Measurements from ENCODE around the gene CDC42BPB. TPM values are rescaled to one million over a fixed set of nuclear protein-coding genes. Genes with fewer than 3 reads are reported as not detected.

The CDC42BPB gene
- total RNA-seq, 3 donors from 2014 or later = 64.0 to 110 (median 98.0) TPM

DNA sequence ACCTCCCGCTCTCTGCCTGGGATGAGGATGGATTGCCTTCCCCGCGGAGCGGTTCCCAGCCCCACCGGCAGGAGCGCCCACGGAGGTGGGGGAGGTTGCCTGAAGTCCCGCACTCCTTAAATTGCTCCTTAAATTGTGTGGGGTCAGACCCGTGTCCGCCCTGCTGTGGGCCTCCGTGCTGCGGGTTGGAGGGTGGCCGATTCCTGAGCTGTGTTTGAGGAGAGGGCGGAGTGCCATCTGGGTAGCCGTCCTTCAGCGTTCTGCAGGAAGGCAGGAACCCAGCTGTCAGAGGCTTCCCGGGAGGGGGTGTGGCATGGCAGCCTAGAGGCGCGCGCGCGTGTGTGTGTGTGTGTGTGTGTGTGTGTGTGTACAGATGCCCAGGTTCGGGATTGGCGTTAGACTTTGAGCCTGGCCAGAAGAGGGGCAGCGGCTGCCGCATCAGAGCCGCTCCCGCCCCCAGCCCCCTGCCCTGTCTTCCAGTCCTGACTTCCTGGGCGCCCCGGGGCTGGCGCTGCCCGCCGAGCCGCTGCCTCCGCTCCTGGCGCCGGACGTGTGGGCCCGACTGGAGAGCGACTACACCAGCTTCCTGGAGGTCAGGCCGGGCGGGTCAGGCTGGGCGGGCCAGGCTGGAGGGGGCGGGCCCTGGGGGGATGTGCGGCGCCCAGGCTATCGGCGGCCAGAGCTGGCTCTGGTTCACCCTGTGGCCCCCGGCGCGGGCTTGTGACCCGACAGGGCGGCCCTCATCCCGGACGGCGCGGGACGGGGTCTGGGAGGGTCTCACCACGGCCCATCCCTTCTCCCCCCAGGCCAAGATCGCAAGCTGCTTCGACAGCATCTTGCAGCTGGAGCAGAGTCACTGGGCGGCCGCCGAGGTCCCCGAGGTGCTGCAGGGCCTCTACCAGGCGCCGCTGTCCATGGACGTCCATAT lies 46.4 kb upstream of the CDC42BPB start:
- Histone ChIP-seq H3K27ac (no peak overlapping the region), H3K4me3 (peak overlapping the region; percentile 18 to 55 (median 26)), H3K27me3 (peaks cover 15 to 33% of the 10 kb centered on the region in 2 donors), H3K4me1 (peaks cover 4 to 6% of the 10 kb centered on the region in 2 donors), H3K36me3 (no peaks in the 10 kb centered on the region), H3K9me3 (no peaks in the 10 kb centered on the region)
- TF ChIP-seq POLR2AphosphoS5 (IDR thresholded peaks at IDR 0.05) = no peak
- TF ChIP-seq, protein P1, sequence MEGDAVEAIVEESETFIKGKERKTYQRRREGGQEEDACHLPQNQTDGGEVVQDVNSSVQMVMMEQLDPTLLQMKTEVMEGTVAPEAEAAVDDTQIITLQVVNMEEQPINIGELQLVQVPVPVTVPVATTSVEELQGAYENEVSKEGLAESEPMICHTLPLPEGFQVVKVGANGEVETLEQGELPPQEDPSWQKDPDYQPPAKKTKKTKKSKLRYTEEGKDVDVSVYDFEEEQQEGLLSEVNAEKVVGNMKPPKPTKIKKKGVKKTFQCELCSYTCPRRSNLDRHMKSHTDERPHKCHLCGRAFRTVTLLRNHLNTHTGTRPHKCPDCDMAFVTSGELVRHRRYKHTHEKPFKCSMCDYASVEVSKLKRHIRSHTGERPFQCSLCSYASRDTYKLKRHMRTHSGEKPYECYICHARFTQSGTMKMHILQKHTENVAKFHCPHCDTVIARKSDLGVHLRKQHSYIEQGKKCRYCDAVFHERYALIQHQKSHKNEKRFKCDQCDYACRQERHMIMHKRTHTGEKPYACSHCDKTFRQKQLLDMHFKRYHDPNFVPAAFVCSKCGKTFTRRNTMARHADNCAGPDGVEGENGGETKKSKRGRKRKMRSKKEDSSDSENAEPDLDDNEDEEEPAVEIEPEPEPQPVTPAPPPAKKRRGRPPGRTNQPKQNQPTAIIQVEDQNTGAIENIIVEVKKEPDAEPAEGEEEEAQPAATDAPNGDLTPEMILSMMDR (IDR thresholded peaks at IDR 0.05) = peak in 2 of 3 donors; percentile 16 to 24
- intact Hi-C loops (cut with DNase I; ENCODE audit: low total_unique reads) = loop anchor here (10.0 kb wide), 1 partner anchor 191 kb away; no protein-coding TSS in a partner anchor
- DNase-seq (ENCODE audit: low spot score in 2 of 2) = no peak

DNA sequence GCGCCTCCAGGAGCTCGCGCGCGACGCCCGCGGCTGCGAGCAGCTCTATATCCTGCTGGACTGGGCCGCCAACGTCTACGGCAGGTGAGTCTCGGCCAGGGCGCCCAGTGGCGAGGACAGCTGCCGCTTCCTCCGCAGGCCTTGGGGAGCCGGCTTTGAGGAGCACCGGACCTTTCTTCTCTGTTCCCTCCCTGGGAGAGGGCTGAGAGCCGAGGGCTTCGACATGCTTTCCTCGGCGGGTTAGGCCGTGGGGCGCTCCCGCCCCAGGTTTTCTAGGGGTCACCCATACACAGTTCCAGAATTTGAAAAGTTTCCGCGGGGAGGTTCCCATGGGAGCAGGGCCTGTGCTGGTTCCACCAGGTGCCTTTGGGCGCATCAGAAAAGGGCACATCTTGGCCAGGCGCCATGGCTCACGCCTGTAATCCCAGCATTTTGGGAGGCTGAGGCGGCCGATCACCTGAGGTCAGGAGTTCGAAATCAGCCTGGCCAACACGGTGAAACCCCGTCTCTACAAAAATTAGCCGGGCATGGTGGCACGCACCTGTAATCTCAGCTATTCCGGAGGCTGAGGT lies 45.4 kb upstream of the CDC42BPB start:
- TF ChIP-seq POLR2A (IDR thresholded peaks at IDR 0.05) = no peak
- Histone ChIP-seq H3K9me3 (no peaks in the 10 kb centered on the region), H3K4me3 (peak overlapping the region in 1 of 3 donors; percentile 46), H3K4me1 (peaks cover 4 to 6% of the 10 kb centered on the region in 2 donors), H3K27ac (no peak overlapping the region), H3K36me3 (no peaks in the 10 kb centered on the region), H3K27me3 (peaks cover 15 to 33% of the 10 kb centered on the region in 2 donors)
- DNase-seq (ENCODE audit: low spot score in 2 of 2) = no peak
- intact Hi-C loops (cut with DNase I; ENCODE audit: low total_unique reads) = loop anchor here (10.0 kb wide), 1 partner anchor 192 kb away; no protein-coding TSS in a partner anchor

DNA sequence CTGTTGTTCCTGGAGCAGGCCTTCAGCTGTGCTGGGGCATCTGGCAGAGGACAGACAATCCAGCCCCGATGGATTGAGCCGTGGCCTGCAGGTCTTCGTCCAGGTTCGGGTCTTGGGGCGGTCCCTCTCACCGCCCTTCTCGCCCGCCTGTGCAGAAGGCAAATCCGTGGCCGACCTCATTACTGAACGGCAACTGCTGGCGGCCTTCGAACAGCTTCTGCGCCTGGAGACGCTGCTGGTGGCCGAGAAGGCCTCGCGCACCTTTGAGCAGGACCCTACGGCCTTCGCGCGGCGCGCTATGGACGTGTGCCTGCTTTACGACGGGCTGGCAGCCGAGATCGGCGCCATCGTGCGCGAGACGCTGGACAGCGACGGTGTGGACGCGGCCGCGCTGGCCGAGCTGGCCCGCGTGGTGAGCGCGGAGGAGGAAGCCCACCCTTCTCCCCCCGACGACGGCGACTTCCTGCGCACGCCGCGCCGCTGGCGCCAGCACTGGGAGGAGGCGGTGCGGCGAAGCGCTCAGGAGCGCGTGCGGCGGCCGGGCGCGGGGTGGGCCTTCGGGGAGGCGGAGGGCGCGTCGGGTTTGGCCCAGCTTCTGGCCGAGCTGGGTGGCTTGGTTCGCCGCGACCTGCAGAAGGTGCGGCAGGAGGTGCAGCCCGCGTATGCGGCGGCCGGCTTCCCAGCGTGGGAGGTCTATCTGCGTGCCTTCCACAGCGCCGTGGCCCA lies 44.8 kb upstream of the CDC42BPB start:
- no peaks in the 10 kb centered on the region for H3K9me3 ChIP-seq
- no peak for DNase-seq (ENCODE audit: low spot score in 2 of 2)
- H3K36me3 ChIP-seq = no peaks in the 10 kb centered on the region
- peaks cover 4 to 6% of the 10 kb centered on the region in 2 donors for H3K4me1 ChIP-seq
- H3K4me3 ChIP-seq = peak overlapping the region in 1 of 3 donors; percentile 46
- TF ChIP-seq, protein P1 (IDR thresholded peaks at IDR 0.05) = no peak
- TF ChIP-seq POLR2A (IDR thresholded peaks at IDR 0.05) = no peak
- TF ChIP-seq POLR2AphosphoS5 (IDR thresholded peaks at IDR 0.05) = no peak
- intact Hi-C loops (cut with DNase I; ENCODE audit: low total_unique reads) = loop anchor here (10.0 kb wide), 1 partner anchor 193 kb away; no protein-coding TSS in a partner anchor
- H3K27ac ChIP-seq = no peak overlapping the region
- H3K27me3 ChIP-seq = peaks cover 15 to 33% of the 10 kb centered on the region in 2 donors

DNA sequence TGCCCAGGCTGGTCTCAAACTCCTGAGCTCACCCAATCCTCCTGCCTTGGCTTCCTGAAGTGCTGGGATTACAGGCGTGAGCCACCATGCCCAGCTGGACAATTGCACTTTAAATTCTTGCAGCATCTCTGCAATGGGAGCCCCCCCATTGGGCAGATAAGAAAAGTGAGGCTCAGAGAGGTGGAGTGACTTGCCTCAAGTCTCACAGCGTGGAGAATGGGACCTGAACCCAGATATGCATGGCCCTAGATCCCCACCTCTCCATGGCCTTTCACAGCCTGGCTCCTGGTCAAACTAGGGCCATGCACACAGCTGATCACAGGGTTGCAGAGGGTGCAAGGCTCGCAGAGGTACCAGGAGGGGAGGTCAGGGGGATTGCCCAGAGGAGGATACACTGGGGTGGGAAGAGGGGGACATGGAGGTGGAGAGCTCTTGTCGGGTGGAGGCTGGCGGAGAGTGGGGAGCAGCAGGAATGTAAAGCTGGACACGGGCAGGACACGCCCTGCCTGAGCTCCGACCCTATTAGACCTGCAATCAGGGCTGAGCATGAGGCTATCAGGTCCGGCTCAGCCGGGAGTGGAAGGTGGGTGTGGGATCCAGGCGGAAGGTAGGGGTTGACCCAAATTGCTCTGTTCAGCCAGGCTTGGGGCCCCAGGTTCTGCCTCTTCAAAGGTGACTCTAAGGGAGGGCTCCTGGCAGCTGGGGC lies 44.1 kb upstream of the CDC42BPB start:
- intact Hi-C loops (cut with DNase I; ENCODE audit: low total_unique reads) = loop anchor here (10.0 kb wide), 1 partner anchor 193 kb away; no protein-coding TSS in a partner anchor
- Histone ChIP-seq H3K4me1 (peaks cover 4 to 6% of the 10 kb centered on the region in 2 donors), H3K36me3 (no peaks in the 10 kb centered on the region), H3K9me3 (no peaks in the 10 kb centered on the region), H3K4me3 (no peak overlapping the region), H3K27ac (no peak overlapping the region), H3K27me3 (peaks cover 15 to 33% of the 10 kb centered on the region in 2 donors)
- no peak for DNase-seq (ENCODE audit: low spot score in 2 of 2)
- no peak for TF ChIP-seq POLR2A (IDR thresholded peaks at IDR 0.05)
- TF ChIP-seq, protein P1 (IDR thresholded peaks at IDR 0.05) = no peak
- no peak for TF ChIP-seq POLR2AphosphoS5 (IDR thresholded peaks at IDR 0.05)

Data from breast epithelium (tissue), 4 donors.